ENCODE data around the gene PARL. TPM values are rescaled to one million over a fixed set of nuclear protein-coding genes. Genes with fewer than 3 reads are reported as not detected.

PARL gene
- total RNA-seq, 2 donors from 2014 or later, result 36.4 to 44.5 TPM

- H3K36me3 ChIP-seq, result no peaks in the 10 kb centered on the region
- H3K4me1 ChIP-seq (ENCODE audit: control insufficient read depth in 1 of 2, low read depth in 2 of 2), result no peaks in the 10 kb centered on the region
- H3K27ac ChIP-seq, result no peak overlapping the region
- no peaks in the 10 kb centered on the region for H3K27me3 ChIP-seq (replicated peaks; ENCODE audit: insufficient read depth)
- H3K4me3 ChIP-seq, result no peak overlapping the region
- no peaks in the 10 kb centered on the region for H3K9me3 ChIP-seq
- DNase-seq (ENCODE audit: low spot score), result no peak
- no peak for ATAC-seq (ENCODE audit: insufficient number of reproducible peaks, low FRiP score, low read depth)
- TF ChIP-seq CTCF (IDR thresholded peaks at IDR 0.05), result no peak
Measured at GRCh38 chr3:183911763-183912506, 27.3 kb upstream of the PARL start.

- no peak for TF ChIP-seq CTCF (IDR thresholded peaks at IDR 0.05)
- H3K27ac ChIP-seq, result no peak overlapping the region
- ATAC-seq (ENCODE audit: insufficient number of reproducible peaks, low FRiP score, low read depth), result no peak
Measured at GRCh38 chr3:183911087-183911486, 26.4 kb upstream of the PARL start.

GRCh38 chr3:183909030-183909600 lies 24.4 kb upstream of the PARL start:
- TF ChIP-seq CTCF (IDR thresholded peaks at IDR 0.05), result no peak

More at GRCh38 chr3:183911087-183911486, 26.4 kb upstream of the PARL start:
- Histone ChIP-seq H3K9me3 (no peaks in the 10 kb centered on the region), H3K27me3 (replicated peaks; ENCODE audit: insufficient read depth) (no peaks in the 10 kb centered on the region), H3K4me3 (no peak overlapping the region), H3K36me3 (no peaks in the 10 kb centered on the region), H3K4me1 (ENCODE audit: control insufficient read depth in 1 of 2, low read depth in 2 of 2) (no peaks in the 10 kb centered on the region)
- no peak for DNase-seq (ENCODE audit: low spot score)

GRCh38 chr3:183907911-183908331 lies 23.2 kb upstream of the PARL start:
- DNase-seq (ENCODE audit: low spot score) (no peak), ATAC-seq (ENCODE audit: insufficient number of reproducible peaks, low FRiP score, low read depth) (no peak)
- Histone ChIP-seq H3K4me1 (ENCODE audit: control insufficient read depth in 1 of 2, low read depth in 2 of 2) (no peaks in the 10 kb centered on the region), H3K9me3 (no peaks in the 10 kb centered on the region), H3K27ac (no peak overlapping the region), H3K4me3 (no peak overlapping the region), H3K36me3 (no peaks in the 10 kb centered on the region), H3K27me3 (replicated peaks; ENCODE audit: insufficient read depth) (no peaks in the 10 kb centered on the region)
- TF ChIP-seq CTCF (IDR thresholded peaks at IDR 0.05), result no peak

More at GRCh38 chr3:183909030-183909600, 24.4 kb upstream of the PARL start:
- Histone ChIP-seq H3K9me3 (no peaks in the 10 kb centered on the region), H3K27ac (no peak overlapping the region), H3K36me3 (no peaks in the 10 kb centered on the region), H3K4me3 (no peak overlapping the region), H3K4me1 (ENCODE audit: control insufficient read depth in 1 of 2, low read depth in 2 of 2) (no peaks in the 10 kb centered on the region), H3K27me3 (replicated peaks; ENCODE audit: insufficient read depth) (no peaks in the 10 kb centered on the region)
- ATAC-seq (ENCODE audit: insufficient number of reproducible peaks, low FRiP score, low read depth) (no peak), DNase-seq (ENCODE audit: low spot score) (no peak)

- H3K36me3 ChIP-seq, result no peaks in the 10 kb centered on the region
- H3K4me3 ChIP-seq, result no peak overlapping the region
- no peak for TF ChIP-seq CTCF (IDR thresholded peaks at IDR 0.05)
- H3K27me3 ChIP-seq (replicated peaks; ENCODE audit: insufficient read depth), result no peaks in the 10 kb centered on the region
- DNase-seq (ENCODE audit: low spot score), result no peak
- no peak for ATAC-seq (ENCODE audit: insufficient number of reproducible peaks, low FRiP score, low read depth)
- no peaks in the 10 kb centered on the region for H3K9me3 ChIP-seq
- no peak overlapping the region for H3K27ac ChIP-seq
- no peaks in the 10 kb centered on the region for H3K4me1 ChIP-seq (ENCODE audit: control insufficient read depth in 1 of 2, low read depth in 2 of 2)
Measured at GRCh38 chr3:183907176-183907575, 22.5 kb upstream of the PARL start.
